ENCODE measurements around the gene ZNF804B. TPM values are rescaled to one million over a fixed set of nuclear protein-coding genes. Genes with fewer than 3 reads are reported as not detected.

Gene ZNF804B
- total RNA-seq, 1 experiment from 2014 or later = not detected

- POLR2A ChIA-PET (ENCODE audit: low non-redundant PET) = no interaction called here
- no peaks in the 10 kb centered on the region for H3K36me3 ChIP-seq (ENCODE audit: insufficient read depth, low read length, poor library complexity, severe bottlenecking)
- BruUV-seq (replicated peaks) = no TSS peak
Measured at GRCh38 chr7:88851220-88851619, 91.7 kb downstream of the ZNF804B start.

GRCh38 chr7:88859288-88859687, 99.8 kb downstream of the ZNF804B start:
- no peak for TF ChIP-seq CTCF (conservative IDR thresholded peaks at IDR 0.05; ENCODE audit: low read depth, low read length)
- TF ChIP-seq EZH2 (IDR thresholded peaks at IDR 0.05; ENCODE audit: borderline replicate concordance, low read depth, low read length, poor library complexity, severe bottlenecking) = no peak
- H3K4me1 ChIP-seq (ENCODE audit: insufficient read depth, low read length, poor library complexity, severe bottlenecking) = no peaks in the 10 kb centered on the region
- H3K36me3 ChIP-seq (ENCODE audit: insufficient read depth, low read length, poor library complexity, severe bottlenecking) = no peaks in the 10 kb centered on the region
- POLR2A ChIA-PET (ENCODE audit: low non-redundant PET) = no interaction called here
- no peaks in the 10 kb centered on the region for H3K9me3 ChIP-seq (ENCODE audit: low read depth, low read length, poor library complexity, severe bottlenecking)
- H3K4me3 ChIP-seq (ENCODE audit: low read depth, low read length, poor library complexity, severe bottlenecking) = no peak overlapping the region
- H3K27ac ChIP-seq (ENCODE audit: low read depth, low read length, poor library complexity, severe bottlenecking) = no peak overlapping the region
- CTCF ChIA-PET = no interaction called here
- intact Hi-C loops (cut with micrococcal nuclease; ENCODE audit: unreplicated experiment) = no loop called here
- no TSS peak for BruUV-seq (replicated peaks)
- no peaks in the 10 kb centered on the region for H3K27me3 ChIP-seq (replicated peaks; ENCODE audit: insufficient read depth, low read depth, low read length, poor library complexity)
- no peak for DNase-seq (ENCODE audit: low spot score)

More at GRCh38 chr7:88851220-88851619, 91.7 kb downstream of the ZNF804B start:
- no peak for DNase-seq (ENCODE audit: low spot score)
- Histone ChIP-seq H3K4me1 (ENCODE audit: insufficient read depth, low read length, poor library complexity, severe bottlenecking) (no peaks in the 10 kb centered on the region), H3K9me3 (ENCODE audit: low read depth, low read length, poor library complexity, severe bottlenecking) (no peaks in the 10 kb centered on the region), H3K4me3 (ENCODE audit: low read depth, low read length, poor library complexity, severe bottlenecking) (no peak overlapping the region), H3K27ac (ENCODE audit: low read depth, low read length, poor library complexity, severe bottlenecking) (no peak overlapping the region), H3K27me3 (replicated peaks; ENCODE audit: insufficient read depth, low read depth, low read length, poor library complexity) (no peaks in the 10 kb centered on the region)
- intact Hi-C loops (cut with micrococcal nuclease; ENCODE audit: unreplicated experiment) = no loop called here
- CTCF ChIA-PET = no interaction called here
- TF ChIP-seq EZH2 (IDR thresholded peaks at IDR 0.05; ENCODE audit: borderline replicate concordance, low read depth, low read length, poor library complexity, severe bottlenecking) (no peak), CTCF (conservative IDR thresholded peaks at IDR 0.05; ENCODE audit: low read depth, low read length) (no peak)

GRCh38 chr7:88866265-88866863, 106.9 kb downstream of the ZNF804B start:
- no peak overlapping the region for H3K4me3 ChIP-seq (ENCODE audit: low read depth, low read length, poor library complexity, severe bottlenecking)
- no TSS peak for BruUV-seq (replicated peaks)
- intact Hi-C loops (cut with micrococcal nuclease; ENCODE audit: unreplicated experiment) = no loop called here
- H3K27ac ChIP-seq (ENCODE audit: low read depth, low read length, poor library complexity, severe bottlenecking) = no peak overlapping the region
- ChIA-PET POLR2A (ENCODE audit: low non-redundant PET) (no interaction called here), CTCF (no interaction called here)
- TF ChIP-seq CTCF (conservative IDR thresholded peaks at IDR 0.05; ENCODE audit: low read depth, low read length) (no peak), EZH2 (IDR thresholded peaks at IDR 0.05; ENCODE audit: borderline replicate concordance, low read depth, low read length, poor library complexity, severe bottlenecking) (no peak)
- no peaks in the 10 kb centered on the region for H3K9me3 ChIP-seq (ENCODE audit: low read depth, low read length, poor library complexity, severe bottlenecking)
- no peaks in the 10 kb centered on the region for H3K27me3 ChIP-seq (replicated peaks; ENCODE audit: insufficient read depth, low read depth, low read length, poor library complexity)
- DNase-seq (ENCODE audit: low spot score) = no peak
- no peaks in the 10 kb centered on the region for H3K4me1 ChIP-seq (ENCODE audit: insufficient read depth, low read length, poor library complexity, severe bottlenecking)
- H3K36me3 ChIP-seq (ENCODE audit: insufficient read depth, low read length, poor library complexity, severe bottlenecking) = no peaks in the 10 kb centered on the region
